Mammary epithelial cell (primary cell): ENCODE results near the gene CNTNAP2.

Experiments used
- EZH2 ChIP-seq: IDR thresholded peaks from 2 replicates; pipeline ENCODE4 v1.6.1; 2012; ENCODE audit warnings: low read length, inconsistent platforms, borderline replicate concordance
- TF ChIP-seq, protein P1 (sequence below), 2 donors: IDR thresholded peaks in 1 of 2; conservative IDR thresholded peaks in 1 of 2; 2 replicates each; pipeline ENCODE4 v1.5.1; 2011 to 2012; ENCODE audit warnings: inconsistent platforms in 2 of 2, low read length in 2 of 2, mild to moderate bottlenecking in 2 of 2, control low read depth in 1 of 2, low read depth in 1 of 2; ENCODE audit not compliant: insufficient read depth in 1 of 2; ENCODE audit errors: extremely low read depth in 1 of 2

DNA sequence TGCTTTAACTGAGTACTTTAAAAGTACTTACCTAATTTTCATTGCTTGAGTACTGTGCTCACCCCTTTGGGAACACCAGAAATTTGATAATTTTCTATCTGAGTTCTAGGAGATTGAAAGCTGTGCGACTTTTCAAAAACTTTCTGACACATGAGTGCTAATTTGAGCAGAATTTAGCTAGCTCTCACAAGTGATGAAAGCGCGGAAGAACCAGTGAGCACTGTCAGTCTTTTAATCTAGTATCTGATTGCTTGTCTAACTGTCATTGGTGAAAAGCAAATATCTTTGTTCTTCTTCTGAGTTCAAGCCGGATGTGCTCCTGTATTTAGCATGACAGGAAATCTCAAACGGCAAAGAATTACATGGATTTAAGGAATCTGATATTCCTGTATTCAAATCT, 899.4 kb downstream of the CNTNAP2 start:
- TF ChIP-seq, protein P1, sequence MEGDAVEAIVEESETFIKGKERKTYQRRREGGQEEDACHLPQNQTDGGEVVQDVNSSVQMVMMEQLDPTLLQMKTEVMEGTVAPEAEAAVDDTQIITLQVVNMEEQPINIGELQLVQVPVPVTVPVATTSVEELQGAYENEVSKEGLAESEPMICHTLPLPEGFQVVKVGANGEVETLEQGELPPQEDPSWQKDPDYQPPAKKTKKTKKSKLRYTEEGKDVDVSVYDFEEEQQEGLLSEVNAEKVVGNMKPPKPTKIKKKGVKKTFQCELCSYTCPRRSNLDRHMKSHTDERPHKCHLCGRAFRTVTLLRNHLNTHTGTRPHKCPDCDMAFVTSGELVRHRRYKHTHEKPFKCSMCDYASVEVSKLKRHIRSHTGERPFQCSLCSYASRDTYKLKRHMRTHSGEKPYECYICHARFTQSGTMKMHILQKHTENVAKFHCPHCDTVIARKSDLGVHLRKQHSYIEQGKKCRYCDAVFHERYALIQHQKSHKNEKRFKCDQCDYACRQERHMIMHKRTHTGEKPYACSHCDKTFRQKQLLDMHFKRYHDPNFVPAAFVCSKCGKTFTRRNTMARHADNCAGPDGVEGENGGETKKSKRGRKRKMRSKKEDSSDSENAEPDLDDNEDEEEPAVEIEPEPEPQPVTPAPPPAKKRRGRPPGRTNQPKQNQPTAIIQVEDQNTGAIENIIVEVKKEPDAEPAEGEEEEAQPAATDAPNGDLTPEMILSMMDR (conservative IDR thresholded peaks at IDR 0.05 in 1 of 2, IDR thresholded peaks at IDR 0.05 in 1 of 2; ENCODE audit: extremely low read depth in 1 of 2, insufficient read depth in 1 of 2, low read depth in 1 of 2, low read length in 2 of 2): no peak
- TF ChIP-seq EZH2: no peak
